Measurements from ENCODE around the gene OR10A5.
A peak's percentile ranks its signal among the peaks of the same experiment; 100 is the strongest.
"Not testable (repeated sequence)": the region's sequence is repeated elsewhere in the genome, so short reads cannot be mapped to it uniquely, and the experiment has no call there.

The OR10A5 gene, protein sequence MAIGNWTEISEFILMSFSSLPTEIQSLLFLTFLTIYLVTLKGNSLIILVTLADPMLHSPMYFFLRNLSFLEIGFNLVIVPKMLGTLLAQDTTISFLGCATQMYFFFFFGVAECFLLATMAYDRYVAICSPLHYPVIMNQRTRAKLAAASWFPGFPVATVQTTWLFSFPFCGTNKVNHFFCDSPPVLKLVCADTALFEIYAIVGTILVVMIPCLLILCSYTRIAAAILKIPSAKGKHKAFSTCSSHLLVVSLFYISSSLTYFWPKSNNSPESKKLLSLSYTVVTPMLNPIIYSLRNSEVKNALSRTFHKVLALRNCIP

DNA sequence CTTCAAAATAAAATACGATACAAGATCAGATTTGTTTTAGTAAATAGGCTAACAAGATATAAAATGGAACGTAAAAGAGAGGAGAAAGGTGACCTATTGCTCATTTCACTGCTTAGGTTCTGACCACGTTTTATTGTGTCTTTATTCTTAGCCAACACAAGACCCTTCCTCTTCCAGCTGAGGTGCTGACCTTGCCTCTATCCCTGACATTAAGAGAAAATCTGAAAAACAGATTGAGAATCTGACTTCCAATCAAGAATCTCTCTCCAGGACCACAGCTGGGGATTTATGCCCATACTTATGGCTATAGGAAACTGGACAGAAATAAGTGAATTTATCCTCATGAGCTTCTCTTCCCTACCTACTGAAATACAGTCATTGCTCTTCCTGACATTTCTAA is at the start of gene OR10A5:
Gene OR10A5 (plus strand): TSS at position 301 of the 400 bp plus-strand sequence. CDS start 0 bp downstream, at position 301.
- no peak for DNase-seq

DNA sequence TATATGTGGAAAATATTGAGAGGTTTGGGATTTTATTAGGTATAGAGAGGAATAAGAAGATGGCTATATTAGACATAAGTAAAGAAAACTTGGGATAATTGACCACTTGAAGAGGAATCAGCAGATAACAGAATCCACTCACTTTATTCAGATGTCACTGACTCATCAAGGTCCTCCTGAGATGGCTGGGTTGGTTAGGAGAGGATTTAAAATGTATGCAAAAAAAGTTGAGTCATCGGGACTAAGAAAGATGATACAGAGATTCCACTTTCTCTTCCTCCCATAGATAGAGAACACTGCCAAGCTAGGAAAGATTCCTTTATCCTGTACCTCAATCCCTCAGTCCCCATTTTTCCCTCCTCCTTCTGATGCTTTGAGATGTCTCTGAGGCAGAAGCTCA is 46.1 kb upstream of the OR10A5 start, which contains the start of gene OR6A2:
Gene OR6A2 (minus strand): TSS at position 288 of the 400 bp plus-strand sequence. CDS start 3,981 bp downstream, outside the sequence.
- DNase-seq = no peak

DNA sequence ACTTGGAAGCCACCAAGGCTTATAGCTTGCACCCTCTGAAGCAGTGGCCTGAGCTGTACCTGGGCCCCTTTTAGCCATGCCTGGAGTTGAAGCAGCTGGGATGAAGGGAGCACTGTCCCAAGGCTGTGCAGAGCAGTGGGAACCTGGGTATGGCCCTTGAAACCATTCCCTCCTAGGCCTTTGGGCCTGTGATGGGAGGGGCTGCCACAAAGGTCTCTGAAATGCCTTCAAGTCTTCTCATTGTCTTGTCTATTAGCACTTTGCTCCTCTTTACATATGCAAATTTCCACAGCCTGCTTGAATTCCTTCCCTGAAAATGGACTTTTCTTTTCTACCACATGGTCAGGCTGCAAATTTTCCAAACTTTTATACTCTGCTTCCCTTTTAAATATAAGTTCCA is 44.4 kb upstream of the OR10A5 start:
- DNase-seq = not testable (repeated sequence)

DNA sequence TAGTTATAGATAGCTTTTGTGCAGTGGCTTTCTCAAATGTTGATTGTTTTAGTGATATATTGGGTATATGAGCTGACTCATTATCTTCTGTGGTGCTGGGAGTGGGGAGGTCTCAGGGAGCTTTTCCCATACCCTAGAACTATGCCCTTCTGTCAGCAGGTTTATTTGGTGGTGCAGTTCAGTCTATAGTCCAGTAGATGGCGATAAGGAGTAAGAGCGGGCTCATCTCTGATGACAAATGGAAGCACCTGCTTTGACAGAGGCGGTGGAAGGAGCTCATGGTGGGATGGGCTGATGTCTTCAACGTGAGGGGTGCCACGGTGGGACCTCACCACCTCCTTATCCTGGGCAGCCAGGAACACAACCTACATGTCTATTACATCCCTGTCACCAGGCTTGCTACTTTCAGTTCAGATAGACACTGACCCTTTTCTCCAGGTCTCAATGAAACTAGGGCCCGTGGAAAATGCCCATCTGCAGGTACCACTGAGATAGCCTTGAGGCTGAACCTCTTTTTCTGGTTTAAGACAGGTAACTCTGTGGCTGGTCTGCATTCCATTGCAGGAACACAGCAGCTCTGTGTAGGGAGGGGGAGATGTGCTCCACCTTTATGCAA is 33.0 kb upstream of the OR10A5 start:
- DNase-seq = peak; percentile 19

DNA sequence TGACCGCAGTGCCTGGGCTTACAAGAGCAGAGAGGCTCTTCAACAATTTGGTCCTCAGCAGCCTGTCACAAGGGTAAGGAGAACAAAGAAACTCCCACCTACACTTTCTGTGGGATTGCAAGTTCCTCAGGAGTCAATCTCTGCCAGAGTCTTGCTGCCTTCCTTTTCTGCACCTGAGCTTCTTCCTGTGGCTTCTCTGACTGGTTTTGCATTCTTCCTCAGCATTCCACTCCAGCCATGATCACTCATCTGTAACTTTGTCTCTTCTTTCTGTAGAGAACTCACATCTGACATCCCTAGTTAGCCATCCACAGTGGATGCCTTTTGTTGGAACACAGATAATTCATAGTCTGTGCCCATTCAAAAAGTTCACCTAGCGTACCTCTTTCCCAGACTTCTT is 31.8 kb upstream of the OR10A5 start:
- DNase-seq = no peak

DNA sequence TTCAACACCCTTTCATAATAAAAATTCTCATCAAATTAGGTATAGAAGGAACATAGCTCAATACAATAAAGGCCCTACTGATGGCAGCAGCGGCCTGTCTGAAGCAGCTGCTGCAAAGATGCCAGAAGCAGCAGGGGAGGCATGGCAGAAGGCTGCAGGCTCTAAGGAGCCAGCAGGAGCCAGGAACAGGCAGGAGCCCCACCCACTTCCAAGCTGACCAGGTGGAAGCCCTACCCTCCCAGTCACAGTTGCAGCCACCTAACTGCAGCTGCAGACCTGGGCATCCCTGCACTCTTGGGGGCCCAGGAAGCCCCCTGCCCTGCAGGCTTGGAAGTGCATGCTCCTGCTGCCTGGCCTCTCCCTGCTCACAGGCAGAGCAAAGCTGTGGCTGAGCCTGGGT is 27.8 kb upstream of the OR10A5 start:
- DNase-seq = no peak

DNA sequence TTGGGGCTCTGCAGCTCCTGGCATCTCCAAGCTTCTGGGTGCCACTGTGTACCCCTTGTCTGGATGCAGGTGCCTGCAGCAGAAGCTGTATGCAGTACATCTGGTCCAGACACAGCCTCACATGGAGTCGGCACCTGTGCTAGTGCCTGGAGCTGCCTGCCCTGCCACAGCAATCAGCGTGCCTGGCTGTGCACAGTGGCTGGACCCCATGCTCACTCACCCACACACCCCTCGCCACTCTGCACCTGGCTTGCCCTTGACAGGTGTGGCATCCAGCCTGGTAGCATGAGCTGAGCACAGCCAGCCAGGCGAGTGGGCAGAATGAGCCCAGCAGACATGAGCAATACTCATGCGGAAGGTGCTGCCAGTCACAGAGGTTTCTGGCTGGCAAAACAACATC is 26.5 kb upstream of the OR10A5 start:
- DNase-seq = no peak

DNA sequence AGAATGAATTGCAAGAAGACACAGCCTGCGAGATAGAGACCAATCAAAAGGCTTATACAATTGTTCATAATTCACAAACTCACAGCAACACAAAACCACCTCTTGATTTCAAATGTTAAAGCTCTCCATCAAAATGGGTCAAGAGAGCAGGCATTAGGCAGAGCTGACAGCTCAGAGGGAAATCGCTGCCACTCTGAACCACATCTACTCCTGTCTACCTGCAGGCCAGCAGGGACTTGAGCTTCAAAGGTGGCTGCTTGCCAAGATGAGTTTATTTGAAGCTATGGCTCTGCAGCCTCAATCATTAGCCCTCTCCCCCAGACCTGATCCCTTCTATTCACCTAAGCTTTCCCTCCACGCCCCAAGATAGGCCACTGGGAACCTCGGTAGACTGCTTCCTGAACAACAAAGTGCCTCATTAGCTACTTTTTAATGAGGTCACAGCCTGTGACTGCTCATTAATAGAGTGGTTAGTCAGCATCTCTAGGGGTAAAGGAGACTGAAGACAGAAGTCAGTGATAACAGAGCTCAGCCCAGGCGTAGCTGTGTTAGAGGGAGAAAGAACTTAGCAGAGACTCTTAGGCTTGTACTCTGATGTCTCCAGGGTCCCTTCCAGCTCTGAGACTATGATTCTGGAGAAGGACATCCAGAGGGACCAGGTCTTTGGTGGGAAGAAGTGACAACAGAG is 21.2 kb upstream of the OR10A5 start:
- DNase-seq = no peak

DNA sequence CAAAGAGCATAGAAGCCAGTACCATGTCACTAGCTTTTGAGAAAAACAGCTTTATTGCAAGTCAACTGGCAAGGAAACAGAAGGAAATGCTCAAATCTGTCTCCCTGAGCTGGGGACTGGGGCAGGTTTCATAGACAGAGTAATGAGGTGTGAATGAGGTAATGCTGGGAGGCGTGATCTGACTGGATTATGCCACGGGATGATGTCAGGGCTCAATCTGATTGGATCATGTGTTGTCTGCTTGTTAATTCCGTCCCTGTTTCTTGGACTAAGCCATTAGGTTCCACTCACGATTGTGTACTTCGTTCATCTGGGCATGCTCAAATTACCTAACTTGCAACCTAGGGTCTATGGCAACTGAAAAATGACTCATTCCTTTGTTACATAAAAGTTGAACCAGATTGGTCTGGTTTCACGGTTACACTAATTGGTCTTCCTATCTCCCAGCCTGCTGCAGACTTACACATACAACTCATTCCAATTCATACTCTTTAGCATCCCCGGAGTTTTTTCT is 20.2 kb upstream of the OR10A5 start:
- no peak for DNase-seq

DNA sequence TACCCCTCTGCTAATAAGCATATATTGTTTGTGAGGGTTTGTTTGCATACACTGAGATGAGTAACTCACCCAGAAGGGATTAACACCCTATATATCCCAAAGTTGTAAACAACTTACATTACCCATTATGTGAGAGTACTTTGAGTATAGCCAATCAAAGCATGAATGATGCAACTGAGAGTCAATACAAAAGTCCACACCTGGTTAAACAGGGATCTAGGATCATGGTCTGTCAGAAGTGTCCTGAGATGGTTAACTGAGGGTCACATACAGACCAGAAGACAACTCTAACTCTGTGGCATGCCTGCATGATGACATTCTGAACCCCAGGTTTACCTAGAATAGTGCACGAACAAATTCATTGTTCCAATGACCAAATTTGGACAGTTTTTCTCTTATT is 17.4 kb upstream of the OR10A5 start:
- no peak for DNase-seq

DNA sequence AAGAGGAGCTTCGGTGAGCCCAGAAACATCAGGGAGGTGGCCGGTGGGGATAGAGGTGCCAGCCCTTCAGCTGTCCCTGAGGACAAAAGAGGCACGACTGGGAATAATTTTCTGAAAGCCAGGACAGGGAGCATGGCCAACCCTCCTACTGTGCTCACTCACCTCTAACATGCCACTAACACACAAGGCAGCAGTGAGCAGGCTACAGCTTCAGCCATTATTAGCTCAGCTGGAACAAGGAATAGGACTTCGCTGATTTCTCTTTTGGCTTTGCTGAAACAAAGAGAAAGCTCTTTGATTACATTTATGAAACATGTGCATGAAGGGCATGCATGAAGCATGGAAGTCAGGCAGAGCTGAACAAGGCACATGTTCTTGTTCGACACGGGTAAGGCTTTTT is 12.1 kb upstream of the OR10A5 start:
- DNase-seq = no peak

DNA sequence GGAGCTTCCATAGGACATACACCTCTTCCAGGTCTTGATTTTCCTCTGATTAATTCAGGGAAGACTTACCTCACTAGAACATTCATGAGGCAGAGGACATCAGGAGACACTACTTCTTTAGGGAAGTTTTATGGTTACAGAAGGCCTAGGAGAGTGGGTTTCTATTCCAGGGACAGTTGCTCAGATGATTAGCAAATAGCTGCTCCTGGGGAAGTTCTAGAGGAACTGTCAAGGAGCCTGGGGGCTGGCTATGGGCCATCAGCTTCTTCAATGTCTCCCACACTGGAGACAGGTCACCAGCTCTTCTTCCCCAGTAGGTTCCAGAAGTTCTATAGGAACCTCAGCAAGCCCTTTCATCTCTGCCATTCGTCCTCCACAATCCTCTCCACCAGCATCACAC is 11.5 kb upstream of the OR10A5 start:
- no peak for DNase-seq

DNA sequence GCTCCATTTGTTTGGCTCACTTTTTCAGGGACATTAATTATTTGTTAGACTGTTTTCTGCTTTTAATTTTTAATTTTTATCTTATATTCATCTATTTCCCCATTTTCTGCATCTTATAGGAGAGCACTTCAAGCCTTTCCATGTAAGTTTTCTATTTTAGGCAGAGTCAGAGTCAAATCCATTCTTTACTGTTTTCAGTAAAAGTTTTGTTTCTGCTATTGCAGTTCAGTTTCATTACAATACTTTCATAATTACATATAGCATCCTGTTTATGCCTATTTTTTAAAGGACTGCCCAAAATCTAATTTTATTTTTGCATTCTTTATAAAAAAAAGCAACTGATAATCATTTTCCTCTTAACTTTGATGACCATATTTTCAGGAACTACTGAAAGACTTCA is 3.8 kb upstream of the OR10A5 start:
- DNase-seq = no peak

DNA sequence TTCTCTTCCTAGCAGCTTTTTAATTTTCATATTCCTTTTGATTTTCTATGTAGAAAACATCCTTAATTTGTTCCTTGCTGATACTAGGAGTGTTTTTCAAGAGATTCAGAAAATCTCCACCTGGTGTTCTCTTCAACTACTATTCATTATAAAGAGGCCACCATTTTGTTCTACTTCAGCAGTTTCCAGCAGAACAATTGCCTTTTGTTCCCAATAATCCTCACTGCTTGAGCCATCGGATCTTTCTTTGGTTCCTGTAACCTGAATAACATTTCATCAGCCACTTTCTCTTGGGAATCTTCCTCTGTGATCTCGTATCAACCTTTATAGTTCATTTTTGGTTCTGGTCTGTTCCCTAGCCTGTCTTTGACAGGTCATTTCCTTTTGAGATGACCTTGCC is 1.8 kb upstream of the OR10A5 start:
- DNase-seq = no peak

DNA sequence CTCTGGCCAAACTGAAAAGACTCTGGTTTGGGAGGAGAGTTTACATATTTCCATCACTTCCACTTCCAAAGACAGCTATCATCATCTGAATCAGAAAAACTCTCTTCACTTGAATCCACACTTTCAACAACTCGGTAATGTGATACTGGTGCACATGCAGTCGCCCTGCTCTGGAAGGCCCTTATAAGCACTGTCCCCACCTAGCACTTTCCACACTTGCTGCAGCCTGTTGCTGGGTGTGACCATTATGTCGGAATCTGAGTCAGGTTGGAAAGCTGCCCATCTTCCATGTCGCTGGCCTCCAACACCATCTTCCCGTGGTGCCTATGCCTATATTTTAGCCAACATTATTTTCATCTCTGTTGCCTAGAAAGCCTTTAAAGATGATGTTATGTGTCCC is 1.1 kb upstream of the OR10A5 start:
- DNase-seq = no peak

DNA sequence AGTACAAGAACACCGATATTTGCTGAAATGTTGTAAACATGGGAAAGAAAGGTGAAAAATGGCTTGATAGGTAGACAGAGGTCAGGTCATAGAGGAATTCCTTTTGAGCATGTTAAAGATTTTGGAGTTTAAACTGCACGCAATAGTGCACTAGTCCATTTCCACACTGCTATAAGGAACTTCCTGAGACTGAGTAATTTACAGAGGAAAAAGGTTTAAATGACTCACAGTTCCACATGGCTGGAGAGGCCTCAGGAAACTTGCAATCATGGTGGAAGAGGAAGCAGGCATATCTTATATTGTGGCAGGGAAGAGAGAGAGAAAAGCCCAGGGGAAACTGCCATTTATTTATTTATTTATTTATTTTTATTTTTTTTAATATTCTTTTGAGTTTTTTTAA is 5.0 kb downstream of the OR10A5 start:
- no peak for DNase-seq

DNA sequence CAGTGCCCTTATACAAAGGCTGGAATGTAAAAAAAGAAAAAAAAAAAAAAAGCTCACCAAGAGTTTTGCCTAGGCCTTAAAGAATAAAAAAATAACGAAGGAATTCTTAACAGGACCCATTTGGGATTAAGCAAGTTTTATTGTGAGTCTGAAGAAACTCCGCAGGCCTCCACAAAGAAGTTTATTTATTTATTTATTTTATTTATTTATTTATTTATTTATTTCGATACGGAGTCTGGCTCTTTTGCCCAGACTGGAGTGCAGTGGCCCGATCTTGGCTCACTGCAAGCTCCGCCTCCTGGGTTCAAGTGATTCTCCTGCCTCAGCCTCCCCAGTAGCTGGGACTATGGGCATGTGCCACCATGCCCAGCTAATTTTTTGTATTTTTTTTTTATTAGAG is 9.3 kb downstream of the OR10A5 start:
- DNase-seq = not testable (repeated sequence)

DNA sequence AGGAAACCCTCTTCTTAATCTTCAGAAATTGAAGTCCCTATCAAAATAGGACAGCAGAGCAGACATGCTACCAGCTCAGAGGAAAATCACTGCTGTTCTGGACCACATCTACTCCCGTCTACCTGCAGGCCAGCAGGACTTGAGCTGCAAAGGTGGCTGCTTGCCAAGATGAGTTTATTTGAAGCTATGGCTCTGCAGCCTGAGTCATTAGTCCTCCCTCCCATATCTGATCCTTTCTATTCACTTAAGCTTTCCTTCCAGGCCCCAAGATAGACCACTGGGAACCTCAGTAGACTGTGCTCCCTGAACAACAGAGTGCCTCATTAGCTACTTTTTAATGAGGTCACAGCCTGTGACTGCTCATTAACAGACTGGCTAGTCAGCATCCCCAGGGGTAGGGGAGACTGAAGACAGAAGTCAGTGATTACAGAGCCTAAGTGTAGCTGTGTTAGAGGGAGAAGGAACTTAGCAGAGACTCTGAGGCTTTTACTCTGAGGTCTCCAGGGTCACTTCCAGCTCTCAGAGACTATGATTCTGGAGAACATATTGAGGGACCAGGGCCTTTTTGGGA is 10.6 kb downstream of the OR10A5 start:
- DNase-seq = no peak

DNA sequence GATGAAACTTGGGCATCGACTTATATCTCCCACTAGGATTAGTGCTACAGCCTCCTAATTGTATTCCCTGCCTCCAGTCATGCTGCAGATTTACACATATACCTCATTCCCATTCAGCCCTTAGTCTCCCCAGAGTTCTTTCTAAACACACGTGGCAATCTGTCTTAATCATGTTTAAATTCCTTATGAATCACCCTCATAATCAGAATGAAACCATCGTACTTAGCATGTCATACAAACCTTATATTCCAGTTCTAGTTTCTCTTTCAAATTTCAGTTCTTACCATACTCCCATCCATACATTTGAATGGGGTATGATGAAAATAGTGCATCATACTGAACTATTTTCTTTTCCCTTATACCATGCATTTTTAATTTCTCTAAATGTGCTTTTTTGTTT is 11.4 kb downstream of the OR10A5 start:
- no peak for DNase-seq

DNA sequence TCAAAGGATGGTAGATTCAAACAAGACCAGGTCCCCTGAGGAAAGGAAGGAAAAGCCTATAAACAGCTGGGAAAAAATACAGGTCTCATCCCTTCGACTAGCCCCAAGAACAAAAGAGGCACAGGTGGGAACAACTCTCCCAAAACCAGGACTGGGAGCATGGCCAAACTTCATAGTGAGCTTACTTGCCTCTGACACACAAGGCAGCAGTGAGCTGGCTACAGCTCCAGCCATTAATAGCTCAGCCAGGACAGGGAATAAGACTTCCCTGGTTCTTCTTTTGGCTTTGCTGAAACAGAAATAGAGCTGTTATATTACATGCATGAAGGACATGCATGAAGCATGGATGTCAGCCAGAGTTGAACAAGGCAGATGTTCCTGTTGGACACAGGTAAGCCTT is 17.5 kb downstream of the OR10A5 start, which contains the start of gene OR10A2:
Gene OR10A2 (plus strand): TSS at position 97 of the 400 bp plus-strand sequence. CDS start 6,698 bp downstream, outside the sequence.
- DNase-seq = no peak

DNA sequence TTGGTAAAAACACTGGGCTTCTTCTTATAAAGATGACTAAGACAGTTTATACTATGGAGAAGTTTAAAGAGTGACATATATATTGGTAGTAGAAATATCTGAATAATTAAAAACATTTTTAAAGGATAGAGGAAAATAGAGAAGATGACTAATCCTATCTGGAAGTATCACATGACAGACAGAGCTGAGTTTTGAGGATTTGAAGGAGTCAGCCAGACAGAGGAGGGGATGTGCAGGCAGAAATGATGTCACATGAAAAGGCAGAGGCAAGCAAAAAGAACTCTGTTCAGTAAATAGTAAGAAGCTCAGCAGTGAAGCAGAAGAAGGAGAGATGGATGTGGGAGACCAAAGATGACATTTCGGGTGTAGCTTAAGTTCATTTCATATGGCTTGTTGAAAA is 19.0 kb downstream of the OR10A5 start:
- no peak for DNase-seq

DNA sequence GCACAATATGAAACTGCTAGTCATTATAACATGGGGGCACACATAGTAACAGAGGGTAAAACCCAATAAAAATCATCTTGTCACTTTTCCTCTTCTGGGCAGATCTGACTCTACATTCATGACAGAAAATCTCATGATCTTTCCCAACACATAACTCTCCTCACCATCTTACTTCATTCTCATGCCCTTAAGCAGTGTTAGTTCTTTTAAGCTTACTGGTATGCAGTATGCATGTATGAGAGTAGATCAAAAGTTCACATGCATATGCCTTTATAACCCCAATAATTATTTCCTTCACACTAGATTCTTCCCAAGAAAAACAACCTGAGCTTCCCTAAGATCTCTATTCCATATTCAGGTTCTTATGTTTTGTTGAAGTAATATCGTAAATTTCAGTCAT is 25.8 kb downstream of the OR10A5 start:
- DNase-seq = no peak

DNA sequence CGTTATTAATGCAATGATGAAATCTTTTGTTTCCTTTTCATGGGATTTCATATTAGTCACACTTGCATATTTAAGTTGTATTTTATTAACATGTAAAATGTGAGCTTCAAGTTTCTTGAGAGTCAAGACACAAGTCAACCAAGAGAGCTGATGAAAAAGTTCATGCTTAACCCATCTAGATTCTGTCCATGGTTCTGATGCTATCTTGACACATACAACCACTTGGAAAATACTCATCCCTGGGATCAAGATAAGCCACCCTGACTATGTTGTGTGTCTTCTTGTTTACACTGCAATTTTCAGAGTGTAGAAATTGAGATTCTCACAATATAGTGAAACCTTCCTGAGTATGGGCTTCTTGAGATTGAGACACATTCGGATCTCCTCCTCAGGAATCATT is 30.3 kb downstream of the OR10A5 start:
- DNase-seq = no peak

All from NCI-H226 (cell line).